Measurements from ENCODE around the gene FBXW10.
"Not testable (repeated sequence)": the region's sequence is repeated elsewhere in the genome, so short reads cannot be mapped to it uniquely, and the experiment has no call there.

Gene FBXW10

GRCh38 chr17:18753829-18754409 lies 10.1 kb downstream of the FBXW10 start:
- not testable (repeated sequence) for DNase-seq

DNA sequence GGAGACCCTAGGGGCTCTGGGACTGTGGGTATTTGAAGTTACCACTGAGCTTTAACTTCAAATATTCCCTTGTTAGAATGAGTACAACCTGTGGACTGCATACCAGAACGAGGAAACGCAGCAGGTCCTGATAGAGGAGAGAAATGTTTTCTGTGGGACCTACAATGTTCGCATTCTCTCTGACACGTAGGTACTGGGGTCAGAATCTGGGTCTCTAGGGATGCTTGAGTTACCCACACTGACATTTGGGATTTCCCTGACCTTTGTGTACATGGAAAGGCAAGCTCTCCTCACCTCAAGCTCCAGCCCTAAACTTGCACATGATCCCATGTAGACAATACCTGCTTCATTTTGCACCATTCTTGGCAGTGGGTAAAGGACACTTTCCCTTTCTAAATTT lies 12.1 kb downstream of the FBXW10 start:
- not testable (repeated sequence) for DNase-seq

GRCh38 chr17:18757368-18758044 lies 13.7 kb downstream of the FBXW10 start:
- not testable (repeated sequence) for DNase-seq

DNA sequence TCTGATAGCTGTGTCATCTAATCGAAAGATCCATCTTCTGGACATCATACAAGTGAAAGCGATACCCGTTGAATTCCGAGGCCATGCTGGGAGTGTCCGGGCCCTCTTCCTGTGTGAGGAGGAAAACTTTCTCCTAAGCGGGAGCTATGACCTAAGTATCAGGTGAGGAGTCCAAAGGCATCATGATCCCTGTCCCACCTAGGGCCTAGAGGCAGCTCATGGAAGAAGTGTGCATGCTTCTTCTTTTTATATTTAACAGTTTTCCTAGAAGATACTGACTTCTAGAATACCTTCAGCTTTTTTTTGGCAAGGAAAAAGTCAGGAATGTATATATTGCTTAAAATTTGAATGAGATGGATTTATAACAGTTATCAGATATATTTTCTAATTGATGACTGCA lies 14.5 kb downstream of the FBXW10 start:
- DNase-seq, result not testable (repeated sequence)

- not testable (repeated sequence) for DNase-seq
Observed at GRCh38 chr17:18760221-18760620, 16.4 kb downstream of the FBXW10 start.

- DNase-seq, result not testable (repeated sequence)
Observed at GRCh38 chr17:18770572-18770971, 26.7 kb downstream of the FBXW10 start.

DNA sequence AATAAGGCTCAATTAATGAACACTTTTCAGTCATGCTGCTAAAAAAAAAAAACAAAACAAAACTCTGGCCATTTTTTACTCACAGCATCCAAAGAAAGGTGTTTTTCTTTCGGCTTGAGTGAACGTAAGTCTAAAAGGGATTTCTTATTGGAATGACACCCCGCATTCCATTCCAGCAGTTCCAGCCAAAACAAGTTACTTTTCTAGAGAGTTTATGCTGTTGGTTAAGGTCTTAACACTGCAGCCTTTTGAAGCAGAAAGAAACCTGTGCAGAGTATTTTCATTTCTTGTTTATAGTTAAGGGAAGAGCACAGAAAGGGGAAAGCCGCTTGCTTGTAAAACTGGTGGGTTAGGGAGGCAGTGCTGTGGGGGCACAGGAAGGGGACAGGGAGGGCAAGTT lies 27.2 kb downstream of the FBXW10 start:
- DNase-seq, result not testable (repeated sequence)

DNA sequence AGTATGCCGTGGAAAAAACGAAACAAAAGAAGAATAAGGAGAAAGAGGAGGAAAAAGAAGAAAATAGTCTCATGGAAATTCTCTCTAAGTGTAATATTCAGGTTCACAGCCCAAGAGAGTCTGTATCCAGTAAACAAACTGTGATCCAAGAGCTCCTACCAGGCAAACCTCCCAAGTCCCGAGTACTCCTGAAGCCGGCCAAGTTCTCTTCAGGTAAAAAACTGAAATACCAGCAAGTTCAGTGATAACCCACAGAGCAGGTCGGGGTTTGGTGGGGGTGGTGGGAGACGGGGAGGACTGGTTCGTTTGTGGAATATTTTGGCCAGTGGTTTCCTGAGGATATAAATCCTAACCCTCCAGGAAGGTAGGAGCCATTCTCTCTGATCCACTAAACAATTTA lies 28.6 kb downstream of the FBXW10 start:
- no peak for DNase-seq

- peak; percentile 96 for DNase-seq
Observed at GRCh38 chr17:18780991-18781718, 37.3 kb downstream of the FBXW10 start, which contains the start of gene TVP23B. TVP23B (plus strand) TSS chr17:18781183; CDS start chr17:18781294, 111 bp downstream.

- not testable (repeated sequence) for DNase-seq
Observed at GRCh38 chr17:18781805-18782204, 38.0 kb downstream of the FBXW10 start.

DNA sequence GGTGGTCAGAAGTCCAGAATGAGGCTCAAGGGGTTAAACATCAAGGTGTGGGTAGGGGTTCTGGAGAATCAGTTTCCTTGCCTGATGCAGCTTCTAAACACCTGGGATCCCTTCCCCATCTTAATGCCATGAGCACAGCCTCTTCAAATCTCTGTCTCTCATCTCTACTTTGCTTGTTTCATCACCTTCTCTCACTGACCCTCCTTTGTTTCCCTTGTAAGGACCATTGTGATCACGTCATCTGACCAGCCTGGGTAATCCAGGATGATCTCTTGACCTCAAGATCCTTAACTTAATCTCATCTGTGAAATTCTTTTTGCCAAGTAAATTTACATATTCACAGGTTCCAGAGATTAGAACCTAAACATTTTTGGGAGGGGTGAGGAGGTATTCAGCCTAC lies 42.1 kb downstream of the FBXW10 start:
- not testable (repeated sequence) for DNase-seq

GRCh38 chr17:18786890-18787289 lies 43.0 kb downstream of the FBXW10 start:
- DNase-seq, result not testable (repeated sequence)

DNA sequence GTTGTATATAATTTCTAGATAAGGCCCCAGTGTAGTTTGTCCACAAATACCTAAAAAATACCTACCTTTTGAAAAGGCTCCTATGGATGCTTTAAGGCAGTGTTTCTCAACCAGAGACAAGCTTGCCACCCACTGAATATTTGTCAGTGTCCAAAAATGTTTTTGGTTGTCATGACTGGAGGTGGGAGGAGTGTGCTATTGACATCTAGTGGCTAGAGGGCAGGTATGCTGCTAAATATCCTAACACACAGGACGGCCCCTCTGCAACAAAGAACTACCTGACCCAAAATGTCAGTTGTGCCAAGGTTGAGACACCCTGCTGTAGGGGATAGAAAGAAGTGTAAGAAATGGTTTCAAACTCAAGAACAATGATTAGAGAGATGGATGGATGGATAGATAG lies 47.5 kb downstream of the FBXW10 start:
- not testable (repeated sequence) for DNase-seq

DNA sequence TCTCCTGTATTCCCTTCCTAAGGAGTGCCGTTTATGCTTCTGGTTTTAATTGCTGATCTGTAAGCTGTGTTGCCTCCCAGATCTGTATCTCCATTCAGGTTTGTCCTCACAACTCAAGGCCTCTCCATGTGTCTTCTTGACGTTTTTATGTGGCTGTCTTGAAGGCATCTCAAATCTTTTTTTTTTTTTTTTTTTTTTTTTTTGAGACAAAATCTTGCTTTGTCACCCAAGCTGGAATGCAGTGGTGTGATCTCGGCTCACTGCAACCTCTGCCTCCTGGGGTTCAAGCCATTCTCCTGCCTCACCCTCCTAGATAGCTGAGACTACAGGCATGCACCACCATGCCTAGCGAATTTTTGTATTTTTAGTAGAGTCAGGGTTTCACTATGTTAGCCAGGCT lies 51.0 kb downstream of the FBXW10 start:
- not testable (repeated sequence) for DNase-seq

GRCh38 chr17:18796887-18797286 lies 53.0 kb downstream of the FBXW10 start:
- not testable (repeated sequence) for DNase-seq

- not testable (repeated sequence) for DNase-seq
Observed at GRCh38 chr17:18803458-18804245, 59.8 kb downstream of the FBXW10 start.

DNA sequence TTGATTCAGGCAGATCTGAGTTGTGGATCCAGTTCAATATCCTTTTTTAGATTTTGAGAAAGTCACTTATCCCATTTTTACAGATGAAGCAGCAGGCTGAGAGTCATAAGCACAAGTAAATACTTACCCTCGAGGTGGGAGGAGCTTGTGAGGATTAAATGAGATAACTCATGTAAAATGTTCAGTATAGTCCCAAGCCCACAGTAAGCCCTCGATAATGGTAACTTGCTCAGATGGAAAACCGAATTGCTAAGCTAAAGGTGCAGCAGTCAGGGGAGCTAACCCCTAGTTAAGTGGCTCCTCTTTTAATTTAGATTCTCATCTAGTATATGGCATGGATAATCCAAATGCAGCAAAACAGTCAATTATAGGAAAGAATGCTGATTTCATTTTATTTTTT lies 72.1 kb downstream of the FBXW10 start:
- not testable (repeated sequence) for DNase-seq

DNA sequence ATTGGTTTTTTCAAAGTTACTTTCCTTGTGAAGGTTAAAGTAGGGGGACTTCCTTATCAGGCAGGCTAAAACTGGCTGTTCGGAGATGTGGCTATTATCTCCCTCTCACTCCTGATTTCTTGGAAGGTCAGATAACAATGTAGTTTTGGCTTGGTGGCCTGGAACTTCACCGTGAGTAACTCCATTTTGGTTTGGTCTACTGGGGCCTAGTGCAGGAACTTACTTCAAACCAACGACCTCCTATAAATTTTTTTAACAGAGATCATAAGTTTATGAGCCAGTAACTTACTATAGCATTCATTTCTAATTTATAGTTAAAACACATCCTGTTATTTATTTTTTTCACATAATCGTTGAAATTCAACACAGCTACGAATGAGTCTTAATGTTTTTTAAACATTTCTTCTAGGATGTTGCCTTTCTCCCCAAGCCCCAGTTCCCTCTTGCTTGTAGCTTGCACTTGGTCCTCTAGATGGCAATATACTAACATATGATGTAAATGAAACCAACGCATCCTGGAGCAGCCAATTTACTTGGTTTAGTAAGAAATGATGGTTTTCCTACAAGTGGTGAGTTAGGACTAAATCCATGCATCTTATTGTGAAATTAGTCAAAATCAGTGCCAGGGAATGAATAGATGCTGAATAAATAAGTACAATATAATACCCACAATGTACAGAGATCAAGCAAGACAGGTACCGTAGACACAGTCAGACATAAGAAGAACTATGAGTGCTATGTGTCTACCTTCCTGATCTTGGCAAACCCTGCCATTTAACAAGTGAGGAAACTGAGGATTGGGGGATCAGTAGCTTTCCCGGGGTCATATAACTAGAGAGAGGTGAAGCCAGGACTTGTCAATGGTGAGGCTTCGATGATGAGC lies 72.9 kb downstream of the FBXW10 start:
- DNase-seq, result peak; percentile 77

GRCh38 chr17:18821430-18821829 lies 77.6 kb downstream of the FBXW10 start:
- DNase-seq, result not testable (repeated sequence)

DNA sequence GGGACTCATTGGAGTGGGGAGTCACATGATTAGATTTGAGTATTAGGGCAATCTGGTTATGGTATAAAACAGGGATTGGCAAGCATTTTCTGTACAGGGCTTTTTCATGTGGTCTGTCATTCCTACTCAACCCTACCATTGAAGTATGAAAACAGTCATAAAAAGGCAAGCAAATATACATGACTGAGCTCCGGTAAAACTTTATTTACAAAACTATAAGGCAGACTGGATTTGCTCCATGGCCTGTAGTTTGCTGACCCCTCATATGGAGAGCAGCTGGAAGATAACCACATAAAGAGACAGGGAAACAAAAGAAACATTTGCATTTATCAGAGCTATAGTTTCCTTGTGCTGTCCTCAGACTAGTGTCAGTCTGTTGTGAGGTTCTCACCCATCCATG lies 83.8 kb downstream of the FBXW10 start:
- DNase-seq, result not testable (repeated sequence)

Data from DMS53 (cell line).